ENCODE results near the gene SMAD6. TPM values are rescaled to one million over a fixed set of nuclear protein-coding genes. Genes with fewer than 3 reads are reported as not detected.

SMAD6 gene
- total and polyA plus RNA-seq, 9 of the 15 experiments (the other 6 are each of a cell fraction or from before 2014, with no cell fraction given) = 0.10 to 15.5 (median 3.7) TPM

DNA sequence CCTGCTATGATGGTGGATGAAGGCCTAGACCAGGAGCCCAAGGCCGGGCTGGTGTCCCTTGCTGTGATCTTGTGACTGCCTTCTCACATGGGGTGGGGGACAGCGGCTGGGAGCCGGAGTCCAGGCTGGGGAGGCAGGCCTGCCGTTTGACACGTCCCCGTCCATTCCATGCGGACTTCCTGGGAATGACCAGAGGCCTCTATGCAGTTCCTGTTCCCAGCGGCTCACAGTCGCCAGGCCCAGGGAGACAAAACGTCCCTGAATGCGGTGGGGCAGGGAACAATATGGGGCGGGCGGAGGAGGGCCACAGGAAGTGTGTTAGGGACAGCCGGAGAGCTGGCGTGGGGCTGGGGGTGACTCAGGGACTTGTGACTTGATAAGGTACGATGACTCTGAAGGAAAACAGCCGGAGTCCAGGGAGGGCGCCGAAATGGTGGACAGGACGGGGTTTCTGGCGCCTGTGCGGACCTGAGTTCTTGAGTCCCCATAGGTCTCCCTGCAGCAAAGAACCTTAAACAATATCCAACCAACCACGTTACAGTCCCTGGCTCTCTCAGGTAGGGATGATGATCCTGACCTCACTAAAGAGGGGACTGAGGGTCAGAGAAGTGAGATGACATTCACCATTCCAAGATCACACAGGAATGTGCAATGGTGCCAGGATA lies 40.5 kb upstream of the SMAD6 start (continued):
- TF ChIP-seq, protein P1, sequence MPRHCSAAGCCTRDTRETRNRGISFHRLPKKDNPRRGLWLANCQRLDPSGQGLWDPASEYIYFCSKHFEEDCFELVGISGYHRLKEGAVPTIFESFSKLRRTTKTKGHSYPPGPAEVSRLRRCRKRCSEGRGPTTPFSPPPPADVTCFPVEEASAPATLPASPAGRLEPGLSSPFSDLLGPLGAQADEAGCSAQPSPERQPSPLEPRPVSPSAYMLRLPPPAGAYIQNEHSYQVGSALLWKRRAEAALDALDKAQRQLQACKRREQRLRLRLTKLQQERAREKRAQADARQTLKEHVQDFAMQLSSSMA (CRISPR knock-in tag; IDR thresholded peaks at IDR 0.05) = no peak
- no peak for TF ChIP-seq NFYB (IDR thresholded peaks at IDR 0.05; ENCODE audit: extremely low read depth, insufficient read length)
- TF ChIP-seq SREBF1 (IDR thresholded peaks at IDR 0.05; ENCODE audit: borderline replicate concordance, low read depth, low read length) = no peak
- no peak for TF ChIP-seq SMARCA5 (IDR thresholded peaks at IDR 0.05)
- TF ChIP-seq, protein P2, sequence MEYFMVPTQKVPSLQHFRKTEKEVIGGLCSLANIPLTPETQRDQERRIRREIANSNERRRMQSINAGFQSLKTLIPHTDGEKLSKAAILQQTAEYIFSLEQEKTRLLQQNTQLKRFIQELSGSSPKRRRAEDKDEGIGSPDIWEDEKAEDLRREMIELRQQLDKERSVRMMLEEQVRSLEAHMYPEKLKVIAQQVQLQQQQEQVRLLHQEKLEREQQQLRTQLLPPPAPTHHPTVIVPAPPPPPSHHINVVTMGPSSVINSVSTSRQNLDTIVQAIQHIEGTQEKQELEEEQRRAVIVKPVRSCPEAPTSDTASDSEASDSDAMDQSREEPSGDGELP (CRISPR knock-in tag; IDR thresholded peaks at IDR 0.05; ENCODE audit: borderline replicate concordance) = peak; percentile 86; the same call in 1 of the 2 replicates
- TF ChIP-seq HNRNPLL (IDR thresholded peaks at IDR 0.05; ENCODE audit: low read depth, low read length, poor library complexity, severe bottlenecking) = peak; percentile 47
- TF ChIP-seq, protein P3, sequence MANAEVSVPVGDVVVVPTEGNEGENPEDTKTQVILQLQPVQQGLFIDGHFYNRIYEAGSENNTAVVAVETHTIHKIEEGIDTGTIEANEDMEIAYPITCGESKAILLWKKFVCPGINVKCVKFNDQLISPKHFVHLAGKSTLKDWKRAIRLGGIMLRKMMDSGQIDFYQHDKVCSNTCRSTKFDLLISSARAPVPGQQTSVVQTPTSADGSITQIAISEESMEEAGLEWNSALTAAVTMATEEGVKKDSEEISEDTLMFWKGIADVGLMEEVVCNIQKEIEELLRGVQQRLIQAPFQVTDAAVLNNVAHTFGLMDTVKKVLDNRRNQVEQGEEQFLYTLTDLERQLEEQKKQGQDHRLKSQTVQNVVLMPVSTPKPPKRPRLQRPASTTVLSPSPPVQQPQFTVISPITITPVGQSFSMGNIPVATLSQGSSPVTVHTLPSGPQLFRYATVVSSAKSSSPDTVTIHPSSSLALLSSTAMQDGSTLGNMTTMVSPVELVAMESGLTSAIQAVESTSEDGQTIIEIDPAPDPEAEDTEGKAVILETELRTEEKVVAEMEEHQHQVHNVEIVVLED (CRISPR knock-in tag; IDR thresholded peaks at IDR 0.05) = peak; percentile 42; the same call in 1 of the 2 replicates
- TF ChIP-seq C11orf30 (IDR thresholded peaks at IDR 0.05; ENCODE audit: low read depth) = peak; percentile 91
- peak; percentile 71 to 77 for TF ChIP-seq FOXK2 (conservative IDR thresholded peaks at IDR 0.05 in 1 of 2, IDR thresholded peaks at IDR 0.05 in 1 of 2; ENCODE audit: low read depth in 2 of 2)
- TF ChIP-seq ELF2 (CRISPR knock-in tag; IDR thresholded peaks at IDR 0.05) = peak; percentile 58; the same call in 1 of the 2 replicates
- TF ChIP-seq BCOR (IDR thresholded peaks at IDR 0.05) = peak; percentile 7; the same call in 1 of the 2 replicates
- TF ChIP-seq POLR2H (tag; IDR thresholded peaks at IDR 0.05; ENCODE audit: low read depth) = peak; percentile 84
- TF ChIP-seq ETV1 (tag; conservative IDR thresholded peaks at IDR 0.05; ENCODE audit: low read depth) = peak; percentile 94
- TF ChIP-seq KLF10 (CRISPR knock-in tag; IDR thresholded peaks at IDR 0.05) = 0 out of 2 replicates have a peak, but pooled peaks have one; percentile 26
- TF ChIP-seq CREBBP (IDR thresholded peaks at IDR 0.05; ENCODE audit: low read depth, low read length) = no peak
- 0 out of 2 replicates have a peak, but pooled peaks have one; percentile 51 for TF ChIP-seq ZNF695 (CRISPR knock-in tag; IDR thresholded peaks at IDR 0.05)
- TF ChIP-seq ZEB2 (IDR thresholded peaks at IDR 0.05) = no peak; the same call in 1 of the 2 replicates
- TF ChIP-seq, protein P4, sequence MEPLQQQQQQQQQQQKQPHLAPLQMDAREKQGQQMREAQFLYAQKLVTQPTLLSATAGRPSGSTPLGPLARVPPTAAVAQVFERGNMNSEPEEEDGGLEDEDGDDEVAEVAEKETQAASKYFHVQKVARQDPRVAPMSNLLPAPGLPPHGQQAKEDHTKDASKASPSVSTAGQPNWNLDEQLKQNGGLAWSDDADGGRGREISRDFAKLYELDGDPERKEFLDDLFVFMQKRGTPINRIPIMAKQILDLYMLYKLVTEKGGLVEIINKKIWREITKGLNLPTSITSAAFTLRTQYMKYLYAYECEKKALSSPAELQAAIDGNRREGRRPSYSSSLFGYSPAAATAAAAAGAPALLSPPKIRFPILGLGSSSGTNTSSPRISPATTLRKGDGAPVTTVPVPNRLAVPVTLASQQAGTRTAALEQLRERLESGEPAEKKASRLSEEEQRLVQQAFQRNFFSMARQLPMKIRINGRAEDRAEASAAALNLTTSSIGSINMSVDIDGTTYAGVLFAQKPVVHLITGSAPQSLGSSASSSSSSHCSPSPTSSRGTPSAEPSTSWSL (CRISPR knock-in tag; IDR thresholded peaks at IDR 0.05; ENCODE audit: borderline replicate concordance) = 0 out of 2 replicates have a peak, but pooled peaks have one; percentile 29
- TF ChIP-seq MYC (IDR thresholded peaks at IDR 0.05; ENCODE audit: low read depth, low read length) = peak; percentile 74
- peak; percentile 66 for TF ChIP-seq MYC (CRISPR knock-in tag; IDR thresholded peaks at IDR 0.05; ENCODE audit: borderline replicate concordance, low read depth)
- no peak for TF ChIP-seq CEBPB (tag; IDR thresholded peaks at IDR 0.05)
- TF ChIP-seq ZFP36 (IDR thresholded peaks at IDR 0.05; ENCODE audit: low read depth, low read length, partially characterized antibody) = peak; percentile 74
- peak; percentile 71 for TF ChIP-seq SUPT5H (IDR thresholded peaks at IDR 0.05)
- TF ChIP-seq BCL6 (CRISPR knock-in tag; IDR thresholded peaks at IDR 0.05) = peak; percentile 63
- TF ChIP-seq MECOM (CRISPR knock-in tag; IDR thresholded peaks at IDR 0.05) = peak; percentile 41; the same call in 1 of the 2 replicates
- TF ChIP-seq BHLHE40 (IDR thresholded peaks at IDR 0.05; ENCODE audit: low read length) = peak; percentile 60

Data from K562 (cell line).